ENCODE measurements around the gene PCDHGA1. TPM values are rescaled to one million over a fixed set of nuclear protein-coding genes. Genes with fewer than 3 reads are reported as not detected.
A peak's percentile ranks its signal among the peaks of the same experiment; 100 is the strongest.

Gene PCDHGA1
- total RNA-seq, 1 experiment from 2014 or later = 7.1 TPM

GRCh38 chr5:141439411-141440141, 109.3 kb downstream of the PCDHGA1 start:
- no peak for DNase-seq (ENCODE audit: low read depth)

DNA sequence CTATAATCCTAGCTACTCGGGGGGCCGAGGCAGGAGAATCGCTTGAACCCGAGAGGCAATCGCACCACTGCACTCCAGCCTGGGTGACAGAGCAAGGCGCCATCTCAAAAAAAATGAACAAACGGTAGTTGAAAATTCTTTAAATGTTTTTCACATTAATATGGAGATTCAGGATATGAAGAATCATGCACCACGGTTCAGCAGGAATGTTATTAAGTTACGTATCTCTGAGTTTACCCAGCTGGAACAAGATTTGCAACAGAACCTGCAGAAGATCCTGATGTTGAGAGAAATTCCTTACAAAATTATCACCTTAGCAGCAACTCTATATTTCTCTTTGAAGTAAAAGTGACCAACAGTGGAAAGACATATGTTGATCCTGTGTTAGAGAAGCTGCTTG, 110.0 kb downstream of the PCDHGA1 start:
- DNase-seq (ENCODE audit: low read depth) = no peak

GRCh38 chr5:141441571-141442170, 111.4 kb downstream of the PCDHGA1 start:
- DNase-seq (ENCODE audit: low read depth) = no peak

- no peak for DNase-seq (ENCODE audit: low read depth)
Measured at GRCh38 chr5:141465351-141465750, 135.0 kb downstream of the PCDHGA1 start.

DNA sequence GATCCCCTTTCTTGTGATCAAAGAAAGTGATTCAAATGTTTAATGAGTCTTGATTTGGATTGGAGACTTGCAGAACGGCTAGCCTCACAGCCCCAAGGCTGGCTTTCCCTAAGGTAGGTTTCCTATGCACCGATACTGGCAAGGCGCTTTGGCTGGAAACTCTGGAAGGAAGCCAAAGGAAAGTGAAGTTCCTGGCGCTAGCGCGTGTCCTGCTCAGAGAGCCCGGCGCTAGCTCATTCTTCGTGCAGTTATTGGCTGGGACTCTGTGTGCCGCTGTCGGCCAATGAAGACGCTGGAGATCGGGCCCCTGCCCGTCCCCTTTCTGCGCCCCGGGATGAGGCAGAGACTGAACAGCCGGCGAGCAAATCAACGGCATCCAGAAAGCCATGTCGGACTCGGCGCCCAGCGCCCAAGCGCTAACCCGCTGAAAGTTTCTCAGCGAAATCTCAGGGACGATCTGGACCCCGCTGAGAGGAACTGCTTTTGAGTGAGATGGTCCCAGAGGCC, 145.4 kb downstream of the PCDHGA1 start, which contains the start of gene PCDHGC3:
TSS of gene PCDHGC3 (plus strand) at position 342 of the 507 bp plus-strand sequence. CDS start at position 493, 151 bp downstream.
- peak; percentile 96 for DNase-seq (ENCODE audit: low read depth)

DNA sequence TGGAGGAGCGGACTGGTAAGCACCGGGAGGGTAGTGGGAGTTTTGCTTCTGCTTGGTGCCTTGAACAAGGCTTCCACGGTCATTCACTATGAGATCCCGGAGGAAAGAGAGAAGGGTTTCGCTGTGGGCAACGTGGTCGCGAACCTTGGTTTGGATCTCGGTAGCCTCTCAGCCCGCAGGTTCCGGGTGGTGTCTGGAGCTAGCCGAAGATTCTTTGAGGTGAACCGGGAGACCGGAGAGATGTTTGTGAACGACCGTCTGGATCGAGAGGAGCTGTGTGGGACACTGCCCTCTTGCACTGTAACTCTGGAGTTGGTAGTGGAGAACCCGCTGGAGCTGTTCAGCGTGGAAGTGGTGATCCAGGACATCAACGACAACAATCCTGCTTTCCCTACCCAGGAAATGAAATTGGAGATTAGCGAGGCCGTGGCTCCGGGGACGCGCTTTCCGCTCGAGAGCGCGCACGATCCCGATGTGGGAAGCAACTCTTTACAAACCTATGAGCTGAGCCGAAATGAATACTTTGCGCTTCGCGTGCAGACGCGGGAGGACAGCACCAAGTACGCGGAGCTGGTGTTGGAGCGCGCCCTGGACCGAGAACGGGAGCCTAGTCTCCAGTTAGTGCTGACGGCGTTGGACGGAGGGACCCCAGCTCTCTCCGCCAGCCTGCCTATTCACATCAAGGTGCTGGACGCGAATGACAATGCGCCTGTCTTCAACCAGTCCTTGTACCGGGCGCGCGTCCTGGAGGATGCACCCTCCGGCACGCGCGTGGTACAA, 146.0 kb downstream of the PCDHGA1 start:
- peak; percentile 84 for DNase-seq (ENCODE audit: low read depth)

GRCh38 chr5:141477044-141477575, 146.8 kb downstream of the PCDHGA1 start:
- no peak for DNase-seq (ENCODE audit: low read depth)

DNA sequence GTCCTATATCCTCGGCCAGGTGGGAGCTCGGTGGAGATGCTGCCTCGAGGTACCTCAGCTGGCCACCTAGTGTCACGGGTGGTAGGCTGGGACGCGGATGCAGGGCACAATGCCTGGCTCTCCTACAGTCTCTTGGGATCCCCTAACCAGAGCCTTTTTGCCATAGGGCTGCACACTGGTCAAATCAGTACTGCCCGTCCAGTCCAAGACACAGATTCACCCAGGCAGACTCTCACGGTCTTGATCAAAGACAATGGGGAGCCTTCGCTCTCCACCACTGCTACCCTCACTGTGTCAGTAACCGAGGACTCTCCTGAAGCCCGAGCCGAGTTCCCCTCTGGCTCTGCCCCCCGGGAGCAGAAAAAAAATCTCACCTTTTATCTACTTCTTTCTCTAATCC, 147.5 kb downstream of the PCDHGA1 start:
- no peak for DNase-seq (ENCODE audit: low read depth)

- peak; percentile 54 for DNase-seq (ENCODE audit: low read depth)
Measured at GRCh38 chr5:141478321-141478945, 148.1 kb downstream of the PCDHGA1 start.

GRCh38 chr5:141479776-141480175, 149.5 kb downstream of the PCDHGA1 start:
- no peak for DNase-seq (ENCODE audit: low read depth)

GRCh38 chr5:141483902-141484301, 153.6 kb downstream of the PCDHGA1 start:
- DNase-seq (ENCODE audit: low read depth) = no peak

GRCh38 chr5:141484310-141484640, 154.0 kb downstream of the PCDHGA1 start:
- DNase-seq (ENCODE audit: low read depth) = no peak

DNA sequence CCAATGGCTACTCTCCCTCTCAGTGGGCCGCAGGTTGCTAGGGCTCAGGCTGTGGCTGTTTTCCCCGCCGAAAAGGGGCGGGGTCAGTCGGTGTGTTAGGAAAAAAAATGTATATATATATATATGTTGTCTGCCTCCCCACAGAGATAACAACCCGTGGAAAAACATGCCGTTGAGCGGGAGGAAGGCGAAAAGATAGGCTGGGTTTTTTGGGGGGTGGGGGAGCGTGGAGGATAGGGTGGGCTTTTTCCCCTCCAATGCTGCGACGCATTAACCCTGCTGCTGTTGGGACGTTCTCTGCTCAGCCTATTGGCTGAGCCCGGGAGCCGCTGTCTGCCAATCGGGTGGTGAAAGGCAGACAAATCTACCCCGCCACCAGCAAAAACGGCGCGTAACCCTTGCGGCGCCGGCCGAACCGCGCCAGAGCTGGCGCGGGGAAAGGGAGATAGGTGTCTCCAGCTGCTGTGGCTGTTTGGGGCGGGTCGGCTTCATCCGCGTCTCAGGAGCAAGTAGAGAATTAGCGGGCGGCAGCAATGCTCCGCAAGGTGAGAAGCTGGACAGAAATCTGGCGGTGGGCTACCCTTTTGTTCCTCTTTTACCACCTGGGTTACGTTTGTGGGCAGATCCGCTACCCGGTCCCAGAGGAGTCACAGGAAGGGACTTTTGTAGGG, 154.5 kb downstream of the PCDHGA1 start, which contains the start of gene PCDHGC4:
TSS of gene PCDHGC4 (plus strand) at position 390 of the 671 bp plus-strand sequence. CDS start at position 534, 144 bp downstream.
- no peak for DNase-seq (ENCODE audit: low read depth)

- no peak for DNase-seq (ENCODE audit: low read depth)
Measured at GRCh38 chr5:141485321-141486055, 155.2 kb downstream of the PCDHGA1 start.

DNA sequence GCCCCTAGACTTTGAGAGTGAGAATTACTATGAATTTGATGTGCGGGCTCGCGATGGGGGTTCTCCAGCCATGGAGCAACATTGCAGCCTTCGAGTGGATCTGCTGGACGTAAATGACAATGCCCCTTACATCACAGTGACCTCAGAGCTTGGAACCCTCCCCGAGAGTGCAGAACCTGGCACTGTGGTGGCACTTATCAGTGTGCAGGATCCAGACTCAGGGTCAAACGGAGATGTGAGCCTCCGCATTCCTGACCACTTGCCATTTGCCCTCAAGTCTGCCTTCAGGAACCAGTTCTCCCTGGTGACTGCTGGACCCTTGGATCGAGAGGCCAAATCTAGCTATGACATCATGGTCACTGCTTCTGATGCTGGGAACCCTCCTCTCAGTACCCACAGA, 155.8 kb downstream of the PCDHGA1 start:
- no peak for DNase-seq (ENCODE audit: low read depth)

- DNase-seq (ENCODE audit: low read depth) = no peak
Measured at GRCh38 chr5:141487131-141487530, 156.8 kb downstream of the PCDHGA1 start.

- peak; percentile 78 for DNase-seq (ENCODE audit: low read depth)
Measured at GRCh38 chr5:141488591-141489561, 158.6 kb downstream of the PCDHGA1 start, which contains the start of gene PCDHGC5. Gene PCDHGC5, plus strand, starts transcription at chr5:141489081. Its CDS starts 160 bp downstream, at chr5:141489241.

- no peak for DNase-seq (ENCODE audit: low read depth)
Measured at GRCh38 chr5:141489841-141490240, 159.5 kb downstream of the PCDHGA1 start.

DNA sequence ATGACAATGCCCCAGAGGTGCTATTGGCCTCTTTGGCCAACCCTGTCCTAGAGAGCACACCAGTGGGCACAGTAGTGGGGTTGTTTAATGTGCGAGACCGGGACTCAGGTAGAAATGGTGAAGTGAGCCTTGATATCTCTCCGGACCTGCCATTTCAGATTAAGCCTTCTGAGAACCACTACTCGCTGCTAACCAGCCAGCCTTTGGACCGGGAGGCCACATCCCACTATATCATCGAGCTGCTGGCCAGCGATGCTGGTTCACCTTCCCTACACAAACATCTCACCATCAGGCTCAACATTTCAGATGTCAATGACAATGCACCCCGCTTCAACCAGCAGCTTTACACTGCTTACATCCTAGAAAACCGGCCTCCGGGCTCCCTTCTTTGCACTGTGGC, 160.0 kb downstream of the PCDHGA1 start:
- DNase-seq (ENCODE audit: low read depth) = no peak
